Peyer's patch (tissue), 4 donors: ENCODE results near the gene STAMBPL1. TPM values are rescaled to one million over a fixed set of nuclear protein-coding genes. Genes with fewer than 3 reads are reported as not detected.

Experiments
- DNase-seq, 3 donors: peaks; one replicate each; pipeline ENCODE4 v3.0.0-alpha.2; 2017 to 2019
- H3K27ac ChIP-seq, 4 donors: fragments of 200-600 bp; sonication (generic); one replicate each; pipeline ENCODE4 v1.5.1; 2016 to 2019
- H3K27me3 ChIP-seq, 2 donors: fragments of 200-600 bp; sonication (generic); one replicate each; pipeline ENCODE4 v1.5.1; 2019
- H3K36me3 ChIP-seq, 3 donors: fragments of 200-600 bp; sonication (generic); one replicate each; pipeline ENCODE4 v1.5.1; 2016 to 2019
- H3K4me1 ChIP-seq, 4 donors: fragments of 200-600 bp; sonication (generic); one replicate each; pipeline ENCODE4 v1.5.1; 2016 to 2019
- H3K4me3 ChIP-seq, 4 donors: fragments of 200-600 bp; sonication (generic); 1 replicate in 3 of 4; 2 replicates in 1 of 4; pipeline ENCODE4 v1.5.1; 2016 to 2019; ENCODE audit warnings: mild to moderate bottlenecking in 1 of 4
- H3K9me3 ChIP-seq, 4 donors: fragments of 200-600 bp; sonication (generic); one replicate each; pipeline ENCODE4 v1.5.1; 2016 to 2019; ENCODE audit warnings: mild to moderate bottlenecking in 1 of 4
- POLR2A ChIP-seq, 2 donors: fragments of 450-650 bp; IDR thresholded peaks; one replicate each; pipeline ENCODE4 v1.5.1; 2017; ENCODE audit warnings: antibody characterized with exemption in 2 of 2, mild to moderate bottlenecking in 2 of 2, moderate library complexity in 2 of 2
- total RNA-seq, 4 donors: library from RNA; depleted of rRNA; stranded (reverse); fragments of >200 nt; gene quantifications; one replicate each; pipeline ENCODE4 v1.1.0, GENCODE V29; 2016
- TF ChIP-seq, protein P1 (sequence below), 6 experiments: fragments of 450-650 bp in 4 of 6; fragments of 200-600 bp in 2 of 6; sonication (generic) in 1 of 6; IDR thresholded peaks; one replicate each; pipeline ENCODE4 v1.5.1; 2017 to 2019; ENCODE audit warnings: antibody characterized with exemption in 6 of 6, mild to moderate bottlenecking in 3 of 6, moderate library complexity in 1 of 6

The STAMBPL1 gene
- total RNA-seq, 4 donors from 2014 or later: 54.6 to 116 (median 84.6) TPM

DNA sequence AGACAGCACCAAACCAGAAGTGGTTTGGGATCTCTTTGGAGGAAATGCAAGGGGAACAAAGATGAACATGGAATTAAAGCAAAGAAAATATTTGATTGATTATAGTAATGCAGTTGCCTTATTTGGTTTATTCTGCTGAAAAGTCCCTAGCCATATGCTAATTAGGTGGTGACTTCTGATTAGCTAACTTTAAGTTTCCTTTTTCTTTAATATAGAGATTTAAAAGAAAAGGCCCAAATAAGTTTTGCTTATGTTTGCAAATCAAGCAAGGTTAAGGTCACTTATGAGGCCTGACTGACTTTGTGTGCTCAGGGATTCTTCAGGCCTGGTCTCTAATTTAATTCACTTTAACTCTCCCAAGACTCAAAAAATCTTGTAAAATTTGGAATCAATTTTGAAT, 22.2 kb upstream of the STAMBPL1 start:
- Histone ChIP-seq H3K27ac (no peak overlapping the region), H3K4me3 (no peak overlapping the region), H3K9me3 (no peaks in the 10 kb centered on the region), H3K36me3 (no peaks in the 10 kb centered on the region), H3K4me1 (peaks cover 0 to 8% (median 0%) of the 10 kb centered on the region in 4 donors), H3K27me3 (no peaks in the 10 kb centered on the region)
- no peak for DNase-seq
- TF ChIP-seq POLR2A (IDR thresholded peaks at IDR 0.05): no peak
- TF ChIP-seq, protein P1, sequence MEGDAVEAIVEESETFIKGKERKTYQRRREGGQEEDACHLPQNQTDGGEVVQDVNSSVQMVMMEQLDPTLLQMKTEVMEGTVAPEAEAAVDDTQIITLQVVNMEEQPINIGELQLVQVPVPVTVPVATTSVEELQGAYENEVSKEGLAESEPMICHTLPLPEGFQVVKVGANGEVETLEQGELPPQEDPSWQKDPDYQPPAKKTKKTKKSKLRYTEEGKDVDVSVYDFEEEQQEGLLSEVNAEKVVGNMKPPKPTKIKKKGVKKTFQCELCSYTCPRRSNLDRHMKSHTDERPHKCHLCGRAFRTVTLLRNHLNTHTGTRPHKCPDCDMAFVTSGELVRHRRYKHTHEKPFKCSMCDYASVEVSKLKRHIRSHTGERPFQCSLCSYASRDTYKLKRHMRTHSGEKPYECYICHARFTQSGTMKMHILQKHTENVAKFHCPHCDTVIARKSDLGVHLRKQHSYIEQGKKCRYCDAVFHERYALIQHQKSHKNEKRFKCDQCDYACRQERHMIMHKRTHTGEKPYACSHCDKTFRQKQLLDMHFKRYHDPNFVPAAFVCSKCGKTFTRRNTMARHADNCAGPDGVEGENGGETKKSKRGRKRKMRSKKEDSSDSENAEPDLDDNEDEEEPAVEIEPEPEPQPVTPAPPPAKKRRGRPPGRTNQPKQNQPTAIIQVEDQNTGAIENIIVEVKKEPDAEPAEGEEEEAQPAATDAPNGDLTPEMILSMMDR (IDR thresholded peaks at IDR 0.05): no peak

DNA sequence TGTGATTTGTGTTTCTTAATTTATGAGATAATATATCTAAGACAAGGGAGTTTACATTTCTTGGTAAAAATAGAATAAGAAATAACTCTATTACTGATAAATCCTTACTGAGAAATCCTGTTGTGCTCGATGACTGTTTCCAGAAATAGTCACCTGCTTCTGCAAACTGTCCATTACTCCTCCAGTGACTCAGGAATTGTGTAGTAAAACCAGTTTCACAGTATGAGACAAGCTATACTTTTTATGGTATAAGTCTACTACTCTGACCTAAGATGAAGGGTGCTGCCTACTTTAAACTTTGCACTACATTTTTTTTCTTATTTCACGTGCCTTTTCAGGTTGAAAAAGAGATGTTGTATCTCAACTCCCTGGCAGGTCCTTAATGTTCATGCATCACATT, 21.6 kb upstream of the STAMBPL1 start:
- Histone ChIP-seq H3K27ac (no peak overlapping the region), H3K4me1 (peaks cover 0 to 7% (median 0%) of the 10 kb centered on the region in 4 donors), H3K4me3 (no peak overlapping the region), H3K36me3 (no peaks in the 10 kb centered on the region), H3K9me3 (no peaks in the 10 kb centered on the region), H3K27me3 (no peaks in the 10 kb centered on the region)
- TF ChIP-seq, protein P1 (IDR thresholded peaks at IDR 0.05): no peak
- TF ChIP-seq POLR2A (IDR thresholded peaks at IDR 0.05): no peak
- no peak for DNase-seq

DNA sequence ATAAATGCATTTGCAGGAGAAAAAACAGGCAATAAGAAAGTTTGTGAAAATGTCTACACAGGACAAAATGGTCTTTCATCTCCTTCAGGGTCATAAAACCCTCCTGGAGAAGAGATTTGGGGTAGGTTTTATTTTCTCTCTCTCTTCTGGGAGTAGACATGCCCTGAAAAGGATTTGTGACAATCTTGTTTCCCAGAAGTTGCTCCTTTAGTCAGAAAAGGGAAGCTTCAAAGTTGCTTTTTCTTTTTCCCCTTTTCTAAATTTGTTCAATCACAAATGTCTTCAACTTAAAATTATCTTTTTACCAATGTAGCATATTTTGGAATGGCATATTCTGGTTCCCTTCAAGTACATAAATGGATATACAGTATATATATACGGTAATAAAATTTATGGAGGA, 19.0 kb upstream of the STAMBPL1 start:
- Histone ChIP-seq H3K4me1 (no peaks in the 10 kb centered on the region), H3K4me3 (no peak overlapping the region), H3K27ac (no peak overlapping the region), H3K36me3 (no peaks in the 10 kb centered on the region), H3K27me3 (no peaks in the 10 kb centered on the region), H3K9me3 (no peaks in the 10 kb centered on the region)
- TF ChIP-seq POLR2A (IDR thresholded peaks at IDR 0.05): no peak
- TF ChIP-seq, protein P1 (IDR thresholded peaks at IDR 0.05): no peak
- no peak for DNase-seq

DNA sequence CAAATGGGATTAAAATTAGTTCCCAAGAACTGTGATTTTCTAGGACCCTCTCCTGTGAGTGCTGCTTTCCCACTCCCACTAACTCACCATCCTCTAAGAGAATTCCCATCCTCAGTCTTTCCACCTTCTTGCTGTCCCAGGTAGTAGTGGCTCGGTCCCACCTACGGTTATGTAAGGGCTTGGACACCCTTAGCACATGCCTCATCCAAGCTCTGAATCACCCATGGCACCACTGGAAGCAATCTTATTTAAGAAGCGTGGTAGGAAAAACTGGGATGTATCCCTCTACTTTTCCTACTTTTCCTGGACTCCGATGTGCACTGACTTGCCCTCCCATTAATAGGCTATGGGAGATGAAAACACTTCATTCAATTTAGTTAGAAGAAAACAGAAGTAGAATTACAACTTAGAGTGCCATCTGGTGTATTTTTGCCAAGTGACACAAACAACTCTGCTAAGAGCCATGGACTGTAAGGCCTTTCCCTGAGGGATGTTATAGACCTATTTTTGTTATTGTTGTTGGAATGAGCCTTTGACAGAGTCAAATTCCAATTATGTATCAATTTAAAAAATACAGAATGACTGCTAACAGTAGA, 14.7 kb upstream of the STAMBPL1 start:
- no peak for DNase-seq
- H3K4me3 ChIP-seq: no peak overlapping the region
- H3K9me3 ChIP-seq: no peaks in the 10 kb centered on the region
- H3K4me1 ChIP-seq: no peaks in the 10 kb centered on the region
- H3K27ac ChIP-seq: no peak overlapping the region
- no peaks in the 10 kb centered on the region for H3K27me3 ChIP-seq
- no peaks in the 10 kb centered on the region for H3K36me3 ChIP-seq
- no peak for TF ChIP-seq POLR2A (IDR thresholded peaks at IDR 0.05)
- TF ChIP-seq, protein P1 (IDR thresholded peaks at IDR 0.05): peak in 3 of 6 experiments; percentile 45 to 65 (median 53)

DNA sequence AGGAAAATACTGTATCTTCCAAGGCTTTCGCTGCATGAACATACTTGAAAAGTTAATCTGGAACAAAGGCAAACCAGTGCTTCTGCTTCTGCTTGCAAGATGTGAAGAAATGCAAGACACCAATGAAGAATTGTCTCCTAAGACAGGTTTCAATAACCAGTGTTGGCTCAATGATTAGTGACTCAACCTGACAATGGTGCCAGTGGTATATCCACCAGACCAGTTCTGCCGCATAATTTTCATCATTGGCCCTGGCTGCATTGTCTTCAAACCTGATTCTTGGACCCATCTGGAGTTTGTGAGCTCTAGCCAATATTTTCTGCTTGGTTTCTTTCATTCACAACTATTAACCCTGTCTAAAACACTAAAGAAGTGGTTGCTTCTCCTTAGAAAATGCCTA, 13.6 kb upstream of the STAMBPL1 start:
- TF ChIP-seq, protein P1 (IDR thresholded peaks at IDR 0.05): no peak
- TF ChIP-seq POLR2A (IDR thresholded peaks at IDR 0.05): no peak
- DNase-seq: no peak
- H3K27ac ChIP-seq: no peak overlapping the region
- no peaks in the 10 kb centered on the region for H3K36me3 ChIP-seq
- no peaks in the 10 kb centered on the region for H3K4me1 ChIP-seq
- H3K4me3 ChIP-seq: no peak overlapping the region
- no peaks in the 10 kb centered on the region for H3K27me3 ChIP-seq
- no peaks in the 10 kb centered on the region for H3K9me3 ChIP-seq

DNA sequence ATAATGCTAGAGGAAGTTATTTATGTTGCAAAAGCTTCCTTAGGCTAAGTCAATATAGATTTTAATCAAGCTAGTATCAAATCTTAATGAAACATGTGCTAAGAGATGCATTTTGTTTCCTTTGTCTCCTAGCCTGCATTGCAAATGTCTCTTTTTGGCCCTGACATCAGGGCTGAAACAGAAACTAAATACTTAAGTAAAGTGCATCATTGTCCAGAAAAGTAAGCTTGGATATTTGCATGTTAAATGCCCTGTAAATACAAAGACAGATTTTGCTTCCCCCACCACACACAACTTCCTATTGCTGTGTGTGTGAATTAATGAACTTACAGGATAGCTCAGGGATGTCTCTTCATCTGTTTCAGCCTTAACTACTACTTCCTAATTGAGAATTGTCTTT, 10.0 kb upstream of the STAMBPL1 start:
- Histone ChIP-seq H3K4me1 (no peaks in the 10 kb centered on the region), H3K9me3 (no peaks in the 10 kb centered on the region), H3K4me3 (no peak overlapping the region), H3K36me3 (no peaks in the 10 kb centered on the region), H3K27me3 (no peaks in the 10 kb centered on the region), H3K27ac (no peak overlapping the region)
- DNase-seq: no peak
- TF ChIP-seq POLR2A (IDR thresholded peaks at IDR 0.05): no peak
- TF ChIP-seq, protein P1 (IDR thresholded peaks at IDR 0.05): no peak
